PFSK-1 (cell line): ENCODE results near the gene ALPK3.

Source experiments
- FOXP2 ChIP-seq: optimal IDR thresholded peaks from 2 replicates; pipeline ENCODE3; 2011; ENCODE audit warnings: borderline replicate concordance, control low read depth, inconsistent platforms; ENCODE audit not compliant: insufficient read depth; ENCODE audit errors: extremely low read length, extremely low read depth
- POLR2AphosphoS5 ChIP-seq: IDR thresholded peaks from 2 replicates; pipeline ENCODE4 v1.6.1; 2012; ENCODE audit warnings: low read depth, mild to moderate bottlenecking, control low read depth, low read length, moderate library complexity
- SIN3A ChIP-seq: IDR thresholded peaks from 2 replicates; pipeline ENCODE4 v1.6.1; 2012; ENCODE audit warnings: mild to moderate bottlenecking, low read length, moderate library complexity, borderline replicate concordance; ENCODE audit not compliant: insufficient read depth
- TAF1 ChIP-seq: IDR thresholded peaks from 2 replicates; pipeline ENCODE4 v1.6.1; 2012; ENCODE audit warnings: low read length, control low read depth, borderline replicate concordance; ENCODE audit not compliant: insufficient read depth
- TF ChIP-seq, protein P1 (sequence below), 2 experiments: IDR thresholded peaks; 2 replicates each; pipeline versions ENCODE4 v1.6.1 to v1.8.0; 2011 to 2012; ENCODE audit warnings: low read depth in 2 of 2, low read length in 2 of 2, control low read depth in 1 of 2, inconsistent platforms in 1 of 2, mild to moderate bottlenecking in 1 of 2, moderate library complexity in 1 of 2; ENCODE audit not compliant: insufficient read depth in 1 of 2

GRCh38 chr15:84911879-84912660, 94.9 kb downstream of the ALPK3 start:
- no peak for TF ChIP-seq POLR2AphosphoS5
- no peak for TF ChIP-seq SIN3A
- TF ChIP-seq, protein P1, sequence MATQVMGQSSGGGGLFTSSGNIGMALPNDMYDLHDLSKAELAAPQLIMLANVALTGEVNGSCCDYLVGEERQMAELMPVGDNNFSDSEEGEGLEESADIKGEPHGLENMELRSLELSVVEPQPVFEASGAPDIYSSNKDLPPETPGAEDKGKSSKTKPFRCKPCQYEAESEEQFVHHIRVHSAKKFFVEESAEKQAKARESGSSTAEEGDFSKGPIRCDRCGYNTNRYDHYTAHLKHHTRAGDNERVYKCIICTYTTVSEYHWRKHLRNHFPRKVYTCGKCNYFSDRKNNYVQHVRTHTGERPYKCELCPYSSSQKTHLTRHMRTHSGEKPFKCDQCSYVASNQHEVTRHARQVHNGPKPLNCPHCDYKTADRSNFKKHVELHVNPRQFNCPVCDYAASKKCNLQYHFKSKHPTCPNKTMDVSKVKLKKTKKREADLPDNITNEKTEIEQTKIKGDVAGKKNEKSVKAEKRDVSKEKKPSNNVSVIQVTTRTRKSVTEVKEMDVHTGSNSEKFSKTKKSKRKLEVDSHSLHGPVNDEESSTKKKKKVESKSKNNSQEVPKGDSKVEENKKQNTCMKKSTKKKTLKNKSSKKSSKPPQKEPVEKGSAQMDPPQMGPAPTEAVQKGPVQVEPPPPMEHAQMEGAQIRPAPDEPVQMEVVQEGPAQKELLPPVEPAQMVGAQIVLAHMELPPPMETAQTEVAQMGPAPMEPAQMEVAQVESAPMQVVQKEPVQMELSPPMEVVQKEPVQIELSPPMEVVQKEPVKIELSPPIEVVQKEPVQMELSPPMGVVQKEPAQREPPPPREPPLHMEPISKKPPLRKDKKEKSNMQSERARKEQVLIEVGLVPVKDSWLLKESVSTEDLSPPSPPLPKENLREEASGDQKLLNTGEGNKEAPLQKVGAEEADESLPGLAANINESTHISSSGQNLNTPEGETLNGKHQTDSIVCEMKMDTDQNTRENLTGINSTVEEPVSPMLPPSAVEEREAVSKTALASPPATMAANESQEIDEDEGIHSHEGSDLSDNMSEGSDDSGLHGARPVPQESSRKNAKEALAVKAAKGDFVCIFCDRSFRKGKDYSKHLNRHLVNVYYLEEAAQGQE (IDR thresholded peaks at IDR 0.05; ENCODE audit: insufficient read depth in 1 of 2, low read depth in 2 of 2, low read length in 2 of 2), result no peak
- TF ChIP-seq TAF1, result no peak
- TF ChIP-seq FOXP2, result no peak
